ENCODE measurements around the gene ERP44. TPM values are rescaled to one million over a fixed set of nuclear protein-coding genes. Genes with fewer than 3 reads are reported as not detected.
A peak's percentile ranks its signal among the peaks of the same experiment; 100 is the strongest.

The ERP44 gene
- total RNA-seq, 1 experiment from 2014 or later, result 9.4 TPM

- no peaks in the 10 kb centered on the region for H3K27me3 ChIP-seq (ENCODE audit: insufficient read depth, low read length)
- no TSS peak for BruUV-seq (replicated peaks)
- ATAC-seq (peak; percentile 11), DNase-seq (ENCODE audit: low read depth, low spot score) (peak; percentile 12)
- POLR2A ChIA-PET, result no interaction called here
- H3K9me3 ChIP-seq (ENCODE audit: control insufficient read depth in 1 of 2, insufficient read depth in 1 of 2, low read depth in 1 of 2, low read length in 2 of 2), result no peaks in the 10 kb centered on the region
- intact Hi-C loops (cut with micrococcal nuclease), result loop anchor here (5.0 kb wide), 1 partner anchor 277 kb away; the partner anchor contains the start of gene NR4A3
- peak overlapping the region; percentile 91 for H3K4me2 ChIP-seq (ENCODE audit: low read length)
- peak overlapping the region; percentile 73 for H3K27ac ChIP-seq (ENCODE audit: low read depth, low read length)
- CTCF ChIA-PET, result no interaction called here
- peaks cover 6% of the 10 kb centered on the region; the same call in 1 of the 2 replicates for H4K20me1 ChIP-seq (ENCODE audit: insufficient read depth)
- H3K4me3 ChIP-seq (replicated peaks in 1 of 2; ENCODE audit: low read depth in 1 of 2, low read length in 2 of 2), result peak overlapping the region; percentile 90 to 97
- no peak for TF ChIP-seq SIN3A (IDR thresholded peaks at IDR 0.05; ENCODE audit: low read depth)
- TF ChIP-seq MAX (IDR thresholded peaks at IDR 0.05), result 0 out of 2 replicates have a peak, but pooled peaks have one; percentile 10
- peak overlapping the region; percentile 55 for H3K9ac ChIP-seq (ENCODE audit: low read length)
- H3K36me3 ChIP-seq (ENCODE audit: control insufficient read depth in 1 of 2, insufficient read depth in 2 of 2, low read length in 2 of 2), result no peaks in the 10 kb centered on the region
- H3K79me2 ChIP-seq (ENCODE audit: insufficient read depth, low read length), result peaks cover 48% of the 10 kb centered on the region
- peak overlapping the region; percentile 1 for H2AFZ ChIP-seq (ENCODE audit: low read depth, low read length, poor library complexity, severe bottlenecking)
- RAD21 ChIA-PET (ENCODE audit: low non-redundant PET in 1 of 2, low total read pairs in 2 of 2, uncharacterized antibody in 2 of 2, unreplicated experiment in 2 of 2), result no interaction called here
- peaks cover 0 to 12% of the 10 kb centered on the region in 2 experiments; a peak in 3 of 4 replicates for H3K4me1 ChIP-seq (ENCODE audit: control insufficient read depth in 1 of 2, insufficient read depth in 2 of 2, low read length in 2 of 2)
- H3K9me2 ChIP-seq (ENCODE audit: insufficient read depth), result no peaks in the 10 kb centered on the region
Measured at GRCh38 chr9:100099722-100100042, 882 bp upstream of the ERP44 start.

- intact Hi-C loops (cut with micrococcal nuclease), result loop anchor here (5.0 kb wide), 1 partner anchor 276 kb away; the partner anchor contains the start of gene NR4A3
- peak overlapping the region; percentile 59 for H3K27ac ChIP-seq (ENCODE audit: low read depth, low read length)
- H3K4me1 ChIP-seq (ENCODE audit: control insufficient read depth in 1 of 2, insufficient read depth in 2 of 2, low read length in 2 of 2), result peaks cover 0 to 12% of the 10 kb centered on the region in 2 experiments; a peak in 3 of 4 replicates
- no peaks in the 10 kb centered on the region for H3K9me3 ChIP-seq (ENCODE audit: control insufficient read depth in 1 of 2, insufficient read depth in 1 of 2, low read depth in 1 of 2, low read length in 2 of 2)
- H3K79me2 ChIP-seq (ENCODE audit: insufficient read depth, low read length), result peaks cover 62% of the 10 kb centered on the region
- ChIA-PET POLR2A (no interaction called here), RAD21 (ENCODE audit: low non-redundant PET in 1 of 2, low total read pairs in 2 of 2, uncharacterized antibody in 2 of 2, unreplicated experiment in 2 of 2) (no interaction called here), CTCF (no interaction called here)
- ATAC-seq, result peak; percentile 49
- no peaks in the 10 kb centered on the region for H3K27me3 ChIP-seq (ENCODE audit: insufficient read depth, low read length)
- peak; percentile 65 for DNase-seq (ENCODE audit: low read depth, low spot score)
- H3K9ac ChIP-seq (ENCODE audit: low read length), result peak overlapping the region; percentile 77
- peak overlapping the region; percentile 90 to 97 for H3K4me3 ChIP-seq (replicated peaks in 1 of 2; ENCODE audit: low read depth in 1 of 2, low read length in 2 of 2)
- H3K36me3 ChIP-seq (ENCODE audit: control insufficient read depth in 1 of 2, insufficient read depth in 2 of 2, low read length in 2 of 2), result no peaks in the 10 kb centered on the region
- peak overlapping the region; percentile 91 for H3K4me2 ChIP-seq (ENCODE audit: low read length)
- no peak overlapping the region for H2AFZ ChIP-seq (ENCODE audit: low read depth, low read length, poor library complexity, severe bottlenecking)
- TF ChIP-seq ELF1 (IDR thresholded peaks at IDR 0.05; ENCODE audit: borderline replicate concordance, low read depth), result peak; percentile 77
- TF ChIP-seq, protein P1, sequence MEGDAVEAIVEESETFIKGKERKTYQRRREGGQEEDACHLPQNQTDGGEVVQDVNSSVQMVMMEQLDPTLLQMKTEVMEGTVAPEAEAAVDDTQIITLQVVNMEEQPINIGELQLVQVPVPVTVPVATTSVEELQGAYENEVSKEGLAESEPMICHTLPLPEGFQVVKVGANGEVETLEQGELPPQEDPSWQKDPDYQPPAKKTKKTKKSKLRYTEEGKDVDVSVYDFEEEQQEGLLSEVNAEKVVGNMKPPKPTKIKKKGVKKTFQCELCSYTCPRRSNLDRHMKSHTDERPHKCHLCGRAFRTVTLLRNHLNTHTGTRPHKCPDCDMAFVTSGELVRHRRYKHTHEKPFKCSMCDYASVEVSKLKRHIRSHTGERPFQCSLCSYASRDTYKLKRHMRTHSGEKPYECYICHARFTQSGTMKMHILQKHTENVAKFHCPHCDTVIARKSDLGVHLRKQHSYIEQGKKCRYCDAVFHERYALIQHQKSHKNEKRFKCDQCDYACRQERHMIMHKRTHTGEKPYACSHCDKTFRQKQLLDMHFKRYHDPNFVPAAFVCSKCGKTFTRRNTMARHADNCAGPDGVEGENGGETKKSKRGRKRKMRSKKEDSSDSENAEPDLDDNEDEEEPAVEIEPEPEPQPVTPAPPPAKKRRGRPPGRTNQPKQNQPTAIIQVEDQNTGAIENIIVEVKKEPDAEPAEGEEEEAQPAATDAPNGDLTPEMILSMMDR (IDR thresholded peaks at IDR 0.05 in 2 of 3, conservative IDR thresholded peaks at IDR 0.05 in 1 of 3; ENCODE audit: borderline replicate concordance in 1 of 3, insufficient read depth in 1 of 3, low read depth in 2 of 3, low read length in 2 of 3), result no peak
- BruUV-seq (replicated peaks), result TSS peak; percentile 55
- H4K20me1 ChIP-seq (ENCODE audit: insufficient read depth), result peaks cover 6% of the 10 kb centered on the region; the same call in 1 of the 2 replicates
- H3K9me2 ChIP-seq (ENCODE audit: insufficient read depth), result no peaks in the 10 kb centered on the region
Measured at GRCh38 chr9:100098046-100098886, 534 bp downstream of the ERP44 start.

Measured in HCT116 (cell line).